Brain microvascular endothelial cell (primary cell): ENCODE measurements around the gene CDK16.

Experiments used
- DNase-seq: peaks from one replicate; pipeline ENCODE4 v3.0.0-alpha.2; 2020
- H3K27ac ChIP-seq: fragments of 250-450 bp; sonication (Bioruptor Pico); 2 replicates; pipeline ENCODE4 v1.5.1; 2020; ENCODE audit warnings: mild to moderate bottlenecking, moderate library complexity
- H3K27me3 ChIP-seq: fragments of 250-450 bp; sonication (Bioruptor Pico); replicated peaks from 2 replicates; pipeline ENCODE4 v1.5.1; 2020; ENCODE audit warnings: mild to moderate bottlenecking
- H3K36me3 ChIP-seq: fragments of 250-450 bp; sonication (Bioruptor Pico); replicated peaks from 2 replicates; pipeline ENCODE4 v1.5.1; 2020; ENCODE audit warnings: mild to moderate bottlenecking
- H3K4me3 ChIP-seq: 2 replicates; pipeline ENCODE4 v1.5.1; 2011; ENCODE audit warnings: low read depth, mild to moderate bottlenecking, control low read depth, low read length, moderate library complexity
- in situ Hi-C: cut with HindIII; loops from 2 replicates; pipeline ENCODE4 v1.10.0; 2017; ENCODE audit warnings: low sequenced_read_pairs, low pct_ligation_motif_present
- TF ChIP-seq, protein P1 (sequence below): IDR thresholded peaks from 2 replicates; pipeline ENCODE4 v1.5.1; 2011; ENCODE audit warnings: low read depth, mild to moderate bottlenecking, moderate library complexity, low read length, control low read depth, inconsistent platforms; ENCODE audit errors: missing control alignments

The CDK16 gene

DNA sequence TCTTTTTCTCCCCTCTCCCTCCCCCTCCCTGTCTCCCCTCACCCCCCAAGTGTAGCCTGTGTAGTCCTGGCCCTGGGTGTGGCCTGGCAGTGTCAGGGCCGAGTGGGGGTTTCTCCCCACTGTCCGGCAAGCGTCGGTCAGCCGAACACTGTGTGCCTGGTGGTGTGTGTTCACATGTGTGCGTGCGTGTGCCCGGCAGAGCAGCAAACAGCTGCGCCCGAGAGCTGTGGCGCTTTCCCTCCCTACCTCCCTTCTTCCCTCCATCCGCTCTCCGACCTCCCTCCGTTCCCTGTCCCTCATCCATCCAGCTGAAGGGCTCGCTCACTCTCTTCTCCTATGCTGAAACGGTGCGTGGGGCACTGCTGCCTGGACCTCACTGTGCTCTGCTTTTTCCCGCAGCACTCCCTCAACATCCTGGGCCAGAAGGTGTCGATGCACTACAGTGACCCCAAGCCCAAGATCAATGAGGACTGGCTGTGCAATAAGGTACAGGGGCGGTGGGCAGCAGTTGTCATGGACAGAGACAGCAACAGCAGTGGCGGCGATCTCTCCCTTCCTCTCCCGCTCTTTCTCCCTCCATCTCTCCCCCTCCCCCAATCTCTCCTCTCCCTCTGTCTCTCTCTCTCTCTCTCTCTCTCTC lies 42.3 kb upstream of the CDK16 start:
- TF ChIP-seq, protein P1, sequence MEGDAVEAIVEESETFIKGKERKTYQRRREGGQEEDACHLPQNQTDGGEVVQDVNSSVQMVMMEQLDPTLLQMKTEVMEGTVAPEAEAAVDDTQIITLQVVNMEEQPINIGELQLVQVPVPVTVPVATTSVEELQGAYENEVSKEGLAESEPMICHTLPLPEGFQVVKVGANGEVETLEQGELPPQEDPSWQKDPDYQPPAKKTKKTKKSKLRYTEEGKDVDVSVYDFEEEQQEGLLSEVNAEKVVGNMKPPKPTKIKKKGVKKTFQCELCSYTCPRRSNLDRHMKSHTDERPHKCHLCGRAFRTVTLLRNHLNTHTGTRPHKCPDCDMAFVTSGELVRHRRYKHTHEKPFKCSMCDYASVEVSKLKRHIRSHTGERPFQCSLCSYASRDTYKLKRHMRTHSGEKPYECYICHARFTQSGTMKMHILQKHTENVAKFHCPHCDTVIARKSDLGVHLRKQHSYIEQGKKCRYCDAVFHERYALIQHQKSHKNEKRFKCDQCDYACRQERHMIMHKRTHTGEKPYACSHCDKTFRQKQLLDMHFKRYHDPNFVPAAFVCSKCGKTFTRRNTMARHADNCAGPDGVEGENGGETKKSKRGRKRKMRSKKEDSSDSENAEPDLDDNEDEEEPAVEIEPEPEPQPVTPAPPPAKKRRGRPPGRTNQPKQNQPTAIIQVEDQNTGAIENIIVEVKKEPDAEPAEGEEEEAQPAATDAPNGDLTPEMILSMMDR, result no peak
- no peaks in the 10 kb centered on the region for H3K27me3 ChIP-seq
- in situ Hi-C loops, result no loop called here
- DNase-seq, result no peak
- peaks cover 26% of the 10 kb centered on the region for H3K36me3 ChIP-seq
- no peak overlapping the region for H3K27ac ChIP-seq
- no peak overlapping the region for H3K4me3 ChIP-seq

DNA sequence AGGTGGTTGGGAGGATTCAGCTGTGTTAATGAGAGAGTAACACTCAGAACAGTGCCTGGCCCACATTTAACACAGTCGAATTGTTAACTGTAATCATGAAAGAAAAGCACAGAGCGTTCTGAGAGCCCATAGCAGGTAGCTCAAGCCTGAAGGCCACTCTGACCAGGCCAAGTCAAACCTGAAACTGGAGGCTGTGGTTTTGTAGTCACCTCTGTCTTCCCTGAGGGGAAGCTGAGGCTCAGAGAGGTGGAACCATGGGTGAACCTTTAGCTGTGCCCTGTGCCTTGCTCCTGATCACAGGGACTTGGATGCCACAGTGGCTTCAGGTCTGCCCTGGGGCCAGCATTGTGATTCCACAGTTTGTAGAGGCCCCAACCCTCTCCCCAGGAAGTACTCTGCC lies 41.4 kb upstream of the CDK16 start:
- TF ChIP-seq, protein P1, result no peak
- peaks cover 32% of the 10 kb centered on the region for H3K36me3 ChIP-seq
- in situ Hi-C loops, result no loop called here
- H3K27ac ChIP-seq, result no peak overlapping the region
- H3K27me3 ChIP-seq, result no peaks in the 10 kb centered on the region
- no peak overlapping the region for H3K4me3 ChIP-seq
- no peak for DNase-seq

DNA sequence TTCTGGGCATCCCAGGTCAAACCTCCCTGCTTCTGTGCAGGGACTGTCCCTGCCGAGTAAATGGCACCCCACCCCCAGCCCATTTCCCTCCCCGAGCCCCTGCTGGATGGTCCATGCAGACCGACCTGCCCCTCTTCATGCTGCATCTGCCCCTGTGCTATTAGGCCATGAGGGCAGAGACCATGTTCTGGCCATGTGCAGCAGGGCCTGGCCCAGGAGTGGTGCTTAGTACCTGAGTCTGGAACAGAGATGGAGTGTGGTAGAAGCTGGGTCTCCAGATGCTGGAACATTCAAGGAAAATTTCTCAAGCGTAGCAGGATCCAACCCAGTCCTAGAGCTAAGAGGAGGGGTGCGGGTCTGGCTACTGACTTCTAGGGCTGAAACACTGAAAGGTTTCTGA lies 40.1 kb upstream of the CDK16 start:
- TF ChIP-seq, protein P1, result no peak
- Histone ChIP-seq H3K4me3 (no peak overlapping the region), H3K27ac (no peak overlapping the region), H3K36me3 (peaks cover 24% of the 10 kb centered on the region), H3K27me3 (no peaks in the 10 kb centered on the region)
- in situ Hi-C loops, result no loop called here
- DNase-seq, result no peak

DNA sequence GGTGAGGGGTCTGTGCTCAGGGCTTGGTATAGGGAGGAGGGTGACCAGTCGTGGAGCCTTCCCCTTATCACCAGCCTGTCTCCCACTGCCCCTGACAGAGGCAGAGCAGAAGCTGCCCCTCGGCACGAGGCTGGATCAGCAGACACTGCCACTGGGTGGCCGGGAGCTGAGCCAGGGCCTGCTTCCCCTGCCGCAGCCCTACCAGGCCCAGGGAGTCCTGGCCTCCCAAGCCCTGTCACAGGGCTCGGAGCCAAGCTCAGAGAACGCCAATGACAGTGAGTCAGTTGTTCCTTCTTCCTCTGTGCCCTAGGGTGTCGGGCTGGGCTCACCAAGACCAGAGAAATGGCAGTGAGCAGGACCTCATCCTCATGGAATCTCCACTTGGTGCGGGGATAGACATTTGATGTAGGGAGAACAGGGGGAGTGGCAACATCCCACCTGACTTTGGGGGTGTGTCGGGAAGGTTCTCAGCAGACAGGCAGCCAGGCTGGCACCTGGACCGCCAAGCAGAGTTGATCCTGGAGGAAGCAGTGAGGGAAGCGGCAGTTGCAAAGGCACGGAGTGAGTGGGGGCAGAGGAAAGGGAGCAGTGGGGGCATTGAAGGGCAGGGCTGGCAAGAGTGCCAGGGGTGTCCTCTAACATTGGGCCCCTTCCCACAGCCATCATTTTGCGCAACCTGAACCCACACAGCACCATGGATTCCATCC lies 39.1 kb upstream of the CDK16 start:
- peaks cover 24% of the 10 kb centered on the region for H3K36me3 ChIP-seq
- no peak overlapping the region for H3K4me3 ChIP-seq
- DNase-seq, result no peak
- in situ Hi-C loops, result no loop called here
- H3K27ac ChIP-seq, result no peak overlapping the region
- TF ChIP-seq, protein P1, result no peak
- H3K27me3 ChIP-seq, result no peaks in the 10 kb centered on the region

DNA sequence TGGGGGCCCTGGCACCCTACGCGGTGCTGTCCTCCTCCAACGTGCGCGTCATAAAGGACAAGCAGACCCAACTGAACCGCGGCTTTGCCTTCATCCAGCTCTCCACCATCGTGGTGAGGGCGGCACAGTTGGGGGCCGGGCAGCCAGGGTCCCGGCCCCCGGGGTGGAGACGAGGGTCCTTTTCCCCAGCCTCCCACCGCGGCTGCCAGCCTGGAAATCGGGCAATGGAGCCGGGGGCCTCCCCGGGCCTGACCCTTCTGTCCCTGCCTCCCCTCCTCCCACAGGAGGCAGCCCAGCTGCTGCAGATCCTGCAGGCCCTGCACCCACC lies 38.6 kb upstream of the CDK16 start:
- TF ChIP-seq, protein P1, result no peak
- DNase-seq, result no peak
- no peak overlapping the region for H3K4me3 ChIP-seq
- H3K27ac ChIP-seq, result no peak overlapping the region
- in situ Hi-C loops, result no loop called here
- H3K36me3 ChIP-seq, result peaks cover 24% of the 10 kb centered on the region
- no peaks in the 10 kb centered on the region for H3K27me3 ChIP-seq

DNA sequence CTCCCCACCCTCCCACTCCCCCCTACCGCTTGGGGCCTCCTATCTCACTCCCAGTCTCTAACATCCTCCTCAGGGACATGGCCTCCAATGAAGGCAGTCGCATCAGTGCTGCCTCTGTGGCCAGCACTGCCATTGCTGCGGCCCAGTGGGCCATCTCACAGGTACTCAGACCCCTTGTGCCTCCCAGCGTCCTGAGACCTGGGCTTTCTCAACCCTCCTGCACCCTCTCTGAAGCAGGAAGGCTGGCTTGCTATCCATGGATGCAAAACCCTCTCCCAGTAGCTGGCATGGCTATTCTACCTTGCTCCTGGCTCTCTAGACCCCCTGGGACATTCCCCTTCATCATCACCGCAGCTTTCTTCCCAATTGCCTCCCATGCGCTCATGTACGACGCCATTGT lies 38.1 kb upstream of the CDK16 start:
- Histone ChIP-seq H3K27me3 (no peaks in the 10 kb centered on the region), H3K4me3 (no peak overlapping the region), H3K36me3 (peaks cover 24% of the 10 kb centered on the region), H3K27ac (no peak overlapping the region)
- no peak for DNase-seq
- TF ChIP-seq, protein P1, result no peak
- in situ Hi-C loops, result no loop called here
